MCF 10A (cell line): ENCODE measurements around the gene MAP2K5. TPM values are rescaled to one million over a fixed set of nuclear protein-coding genes. Genes with fewer than 3 reads are reported as not detected.

Source experiments
- BruUV-seq: library from RNA; stranded (reverse); fragments of 400-500 nt; replicated peaks from 2 replicates; lab custom pipeline; 2021; lab: Mats Ljungman, UMichigan
- CTCF ChIA-PET: fragments of 300-600 bp; sonication (Branson Sonifier 250); formaldehyde crosslinking; extraction: SDS; loops from one replicate; lab custom pipeline; 2021; ENCODE audit warnings: antibody characterized with exemption, inconsistent platforms; lab: Yijun Ruan, JAX
- POLR2A ChIA-PET: fragments of 300-600, 350-650 bp; sonication (Branson Sonifier 250); formaldehyde crosslinking; extraction: SDS; loops from one replicate; lab custom pipeline; 2020; ENCODE audit warnings: antibody characterized with exemption, inconsistent platforms; lab: Yijun Ruan, JAX
- DNase-seq: peaks from one replicate; pipeline ENCODE4 v3.0.0-alpha.2; 2018; ENCODE audit not compliant: unreplicated experiment
- H3K27ac Mint-ChIP-seq: one replicate; pipeline ENCODE4 v1.8.0; 2022; ENCODE audit warnings: mild to moderate bottlenecking, low read depth, mixed read lengths; ENCODE audit not compliant: unreplicated experiment
- H3K27me3 Mint-ChIP-seq: one replicate; pipeline ENCODE4 v1.8.0; 2022; ENCODE audit warnings: mixed read lengths; ENCODE audit not compliant: insufficient read depth, unreplicated experiment
- H3K36me3 Mint-ChIP-seq: one replicate; pipeline ENCODE4 v1.8.0; 2022; ENCODE audit warnings: mild to moderate bottlenecking, moderate library complexity, mixed read lengths; ENCODE audit not compliant: insufficient read depth, unreplicated experiment
- H3K4me1 Mint-ChIP-seq: one replicate; pipeline ENCODE4 v1.8.0; 2022; ENCODE audit warnings: mixed read lengths; ENCODE audit not compliant: insufficient read depth, unreplicated experiment
- H3K4me3 Mint-ChIP-seq: one replicate; pipeline ENCODE4 v1.8.0; 2022; ENCODE audit warnings: mild to moderate bottlenecking, moderate library complexity, mixed read lengths; ENCODE audit not compliant: unreplicated experiment
- H3K9me3 Mint-ChIP-seq: one replicate; pipeline ENCODE4 v1.8.0; 2022; ENCODE audit warnings: mixed read lengths; ENCODE audit not compliant: unreplicated experiment
- intact Hi-C: fragments of 100-400 bp; cut with micrococcal nuclease; formaldehyde crosslinking; loops from 2 replicates; pipeline ENCODE4 v1.14.1; 2022
- total RNA-seq: library from RNA; stranded (reverse); gene quantifications from 2 replicates; pipeline ENCODE4 v1.2.3, GENCODE V29; 2022
- TF ChIP-seq, protein P1 (sequence below): fragments of 200-600 bp; IDR thresholded peaks from one replicate; pipeline ENCODE4 v1.8.0; 2022; ENCODE audit warnings: antibody characterized with exemption, mild to moderate bottlenecking; ENCODE audit not compliant: unreplicated experiment

The MAP2K5 gene
- total RNA-seq, 1 experiment from 2014 or later = 24.4 TPM

DNA sequence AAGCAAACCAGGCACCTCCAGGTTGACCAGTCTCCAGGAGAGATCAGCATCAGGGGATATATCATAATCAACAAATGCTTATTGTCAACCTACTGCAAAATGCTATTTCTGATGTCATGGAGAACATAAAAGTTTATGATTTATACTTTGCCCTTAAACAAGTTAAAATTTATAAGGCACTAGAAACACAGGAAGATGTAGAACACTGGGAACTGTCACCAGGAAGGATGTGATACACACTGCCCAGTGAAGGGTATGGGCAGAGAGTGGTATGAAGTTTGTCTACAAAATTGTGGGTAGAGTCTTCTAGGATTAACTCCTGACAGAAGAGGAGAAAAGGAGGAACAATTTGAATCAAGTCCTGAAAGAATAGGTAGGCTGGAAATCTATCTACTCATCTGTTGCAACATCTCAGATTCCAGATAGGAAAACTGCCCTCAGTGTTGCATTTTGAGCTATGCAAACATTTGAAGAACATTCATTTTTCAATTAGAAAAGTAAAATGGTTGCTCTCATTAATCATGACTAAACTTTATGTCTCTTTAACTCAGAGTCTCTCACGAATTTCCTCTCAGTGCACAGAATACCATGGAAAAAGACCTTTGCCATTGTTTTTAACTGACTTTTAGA is 176.9 kb downstream of the MAP2K5 start:
- POLR2A ChIA-PET = interaction anchor here (0.7 to 0.8 kb wide), 2 partner anchors 14 to 321 kb away, joined by 3 read pairs; no protein-coding TSS in a partner anchor
- CTCF ChIA-PET = no interaction called here
- Mint-ChIP-seq H3K27ac (no peak overlapping the region), H3K4me1 (no peaks in the 10 kb centered on the region), H3K36me3 (no peaks in the 10 kb centered on the region), H3K4me3 (no peak overlapping the region), H3K27me3 (no peaks in the 10 kb centered on the region), H3K9me3 (no peaks in the 10 kb centered on the region)
- intact Hi-C loops = no loop called here
- TF ChIP-seq, protein P1, sequence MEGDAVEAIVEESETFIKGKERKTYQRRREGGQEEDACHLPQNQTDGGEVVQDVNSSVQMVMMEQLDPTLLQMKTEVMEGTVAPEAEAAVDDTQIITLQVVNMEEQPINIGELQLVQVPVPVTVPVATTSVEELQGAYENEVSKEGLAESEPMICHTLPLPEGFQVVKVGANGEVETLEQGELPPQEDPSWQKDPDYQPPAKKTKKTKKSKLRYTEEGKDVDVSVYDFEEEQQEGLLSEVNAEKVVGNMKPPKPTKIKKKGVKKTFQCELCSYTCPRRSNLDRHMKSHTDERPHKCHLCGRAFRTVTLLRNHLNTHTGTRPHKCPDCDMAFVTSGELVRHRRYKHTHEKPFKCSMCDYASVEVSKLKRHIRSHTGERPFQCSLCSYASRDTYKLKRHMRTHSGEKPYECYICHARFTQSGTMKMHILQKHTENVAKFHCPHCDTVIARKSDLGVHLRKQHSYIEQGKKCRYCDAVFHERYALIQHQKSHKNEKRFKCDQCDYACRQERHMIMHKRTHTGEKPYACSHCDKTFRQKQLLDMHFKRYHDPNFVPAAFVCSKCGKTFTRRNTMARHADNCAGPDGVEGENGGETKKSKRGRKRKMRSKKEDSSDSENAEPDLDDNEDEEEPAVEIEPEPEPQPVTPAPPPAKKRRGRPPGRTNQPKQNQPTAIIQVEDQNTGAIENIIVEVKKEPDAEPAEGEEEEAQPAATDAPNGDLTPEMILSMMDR = no peak
- DNase-seq = no peak
- BruUV-seq = no TSS peak

DNA sequence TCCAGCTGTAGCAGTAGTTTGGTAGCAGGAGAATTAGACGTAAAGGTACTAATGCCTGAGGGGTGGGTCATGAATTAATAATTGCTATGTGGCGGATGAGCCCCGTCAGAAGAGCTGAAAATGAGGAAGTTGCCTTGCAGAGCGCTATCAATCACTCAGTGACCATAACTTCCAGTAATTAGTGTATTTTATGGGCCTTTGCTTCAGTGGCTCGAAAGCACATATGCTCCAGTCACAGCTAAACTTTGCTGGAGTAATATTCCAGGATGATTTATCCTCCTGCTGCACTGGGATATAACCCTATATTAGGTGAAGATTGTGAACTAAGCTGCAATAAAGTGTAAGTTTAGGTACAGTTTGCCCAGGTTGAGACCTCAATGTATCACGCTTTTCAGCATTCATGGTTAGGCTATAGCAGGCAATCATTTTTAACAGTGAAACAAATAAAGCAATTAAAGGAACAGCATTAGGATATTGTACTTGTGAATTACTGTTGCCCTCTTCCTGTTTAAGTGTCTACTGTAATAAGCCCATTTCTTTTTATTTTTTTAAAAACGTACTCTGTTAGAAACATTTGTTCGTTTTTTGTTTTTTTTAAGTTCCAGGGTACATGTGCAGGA is 178.2 kb downstream of the MAP2K5 start:
- Mint-ChIP-seq H3K9me3 (no peaks in the 10 kb centered on the region), H3K4me3 (no peak overlapping the region), H3K27me3 (no peaks in the 10 kb centered on the region), H3K36me3 (no peaks in the 10 kb centered on the region), H3K4me1 (no peaks in the 10 kb centered on the region), H3K27ac (no peak overlapping the region)
- ChIA-PET POLR2A (interaction anchor here (0.6 kb wide), 1 partner anchor 9 kb away, joined by 3 read pairs; no protein-coding TSS in a partner anchor), CTCF (no interaction called here)
- no TSS peak for BruUV-seq
- no peak for DNase-seq
- TF ChIP-seq, protein P1 = no peak
- intact Hi-C loops = no loop called here

DNA sequence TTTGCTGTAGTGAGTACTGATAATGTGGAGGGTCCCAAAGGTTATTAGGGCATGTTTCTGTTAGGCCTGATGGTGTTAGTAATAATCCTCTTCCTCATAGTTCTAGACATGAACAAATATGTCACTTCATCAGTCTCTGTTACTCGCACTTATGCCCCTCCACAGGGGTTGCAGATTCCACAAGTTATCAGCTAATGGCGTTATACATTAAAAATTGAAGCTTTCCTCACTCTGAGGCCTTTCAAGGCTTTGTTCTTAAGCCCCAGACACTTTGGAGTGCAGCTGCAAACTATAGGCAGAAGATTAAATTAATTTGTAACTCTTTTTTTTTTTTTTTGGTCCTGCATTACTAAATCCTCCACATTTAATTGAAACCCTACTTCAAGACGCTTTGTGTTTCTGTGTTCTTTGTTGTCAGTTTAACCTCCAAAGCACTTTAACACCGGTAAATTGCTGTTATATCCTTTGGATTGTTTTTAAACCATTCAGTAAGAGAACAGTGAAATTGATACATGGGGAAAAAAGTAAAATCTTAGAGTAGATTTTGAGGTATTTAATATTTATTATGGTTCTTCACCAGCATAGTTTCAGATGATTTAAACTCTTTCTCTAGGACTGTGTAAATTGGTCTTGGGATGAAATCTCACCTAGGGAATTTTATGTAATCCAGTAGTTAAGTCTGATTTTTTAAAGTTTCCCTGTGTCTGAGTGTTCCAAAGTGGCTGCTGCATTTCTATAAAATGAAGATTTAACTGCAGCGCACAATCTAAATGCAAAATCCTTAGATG is 179.7 kb downstream of the MAP2K5 start:
- no TSS peak for BruUV-seq
- Mint-ChIP-seq H3K9me3 (no peaks in the 10 kb centered on the region), H3K27ac (no peak overlapping the region), H3K4me1 (no peaks in the 10 kb centered on the region), H3K4me3 (no peak overlapping the region), H3K27me3 (no peaks in the 10 kb centered on the region), H3K36me3 (no peaks in the 10 kb centered on the region)
- POLR2A ChIA-PET = interaction anchor here (0.6 to 0.7 kb wide), 3 partner anchors 58 to 789 kb away, joined by 3 to 5 read pairs (median 4); no protein-coding TSS in a partner anchor
- CTCF ChIA-PET = no interaction called here
- DNase-seq = no peak
- TF ChIP-seq, protein P1 = no peak
- intact Hi-C loops = no loop called here
